HG02623 (cell line): Measurements from ENCODE around the gene PITX1.

Source experiments
- ATAC-seq: cut with Tn5 transposase; IDR thresholded peaks from one replicate; pipeline ENCODE4 v1.9.1; 2021; ENCODE audit warnings: moderate library complexity; ENCODE audit not compliant: unreplicated experiment

The PITX1 gene

GRCh38 chr5:135042595-135042994, 8.6 kb upstream of the PITX1 start:
- no peak for ATAC-seq

DNA sequence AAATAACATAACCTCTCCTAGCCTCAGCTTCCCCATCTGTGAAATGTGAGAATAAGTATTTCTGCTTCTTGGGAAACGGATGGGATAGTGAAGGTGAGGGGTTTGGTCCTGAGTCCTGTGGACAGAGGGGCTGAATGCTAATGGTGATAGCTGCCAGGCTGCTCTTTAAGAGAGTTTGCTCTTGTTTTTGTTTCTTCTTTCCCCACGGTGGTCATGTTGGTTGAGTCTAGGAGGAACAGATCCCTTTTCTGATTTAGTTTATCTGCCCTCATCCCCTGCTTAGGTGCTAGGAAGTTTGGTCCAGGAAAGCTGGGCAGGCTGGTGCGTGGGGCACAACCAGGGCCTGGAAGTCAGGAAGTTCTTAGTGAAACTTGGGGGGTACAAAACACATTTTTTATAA, 7.7 kb upstream of the PITX1 start:
- no peak for ATAC-seq

DNA sequence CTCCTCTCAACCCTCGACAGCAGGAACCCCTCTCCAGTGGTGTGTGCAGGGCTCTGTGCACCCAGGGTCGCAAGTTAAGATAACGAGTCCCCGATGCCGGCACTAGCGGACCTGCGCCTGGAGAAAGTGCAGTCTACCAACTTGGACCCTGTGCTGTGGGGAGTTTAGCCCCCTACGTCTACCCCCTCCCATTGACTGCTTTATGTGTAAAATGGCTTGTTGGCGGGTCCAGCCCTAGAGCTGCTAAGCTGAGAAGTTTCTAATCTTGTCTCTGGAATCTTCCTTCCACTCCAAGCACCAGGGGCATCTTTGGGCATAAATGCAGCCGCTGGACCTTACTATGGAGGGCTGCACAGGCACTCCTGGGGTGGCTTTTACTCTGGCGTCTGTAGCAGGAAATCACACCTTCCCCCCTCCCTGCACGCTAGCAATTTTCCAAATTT, 7.1 kb upstream of the PITX1 start:
- no peak for ATAC-seq

DNA sequence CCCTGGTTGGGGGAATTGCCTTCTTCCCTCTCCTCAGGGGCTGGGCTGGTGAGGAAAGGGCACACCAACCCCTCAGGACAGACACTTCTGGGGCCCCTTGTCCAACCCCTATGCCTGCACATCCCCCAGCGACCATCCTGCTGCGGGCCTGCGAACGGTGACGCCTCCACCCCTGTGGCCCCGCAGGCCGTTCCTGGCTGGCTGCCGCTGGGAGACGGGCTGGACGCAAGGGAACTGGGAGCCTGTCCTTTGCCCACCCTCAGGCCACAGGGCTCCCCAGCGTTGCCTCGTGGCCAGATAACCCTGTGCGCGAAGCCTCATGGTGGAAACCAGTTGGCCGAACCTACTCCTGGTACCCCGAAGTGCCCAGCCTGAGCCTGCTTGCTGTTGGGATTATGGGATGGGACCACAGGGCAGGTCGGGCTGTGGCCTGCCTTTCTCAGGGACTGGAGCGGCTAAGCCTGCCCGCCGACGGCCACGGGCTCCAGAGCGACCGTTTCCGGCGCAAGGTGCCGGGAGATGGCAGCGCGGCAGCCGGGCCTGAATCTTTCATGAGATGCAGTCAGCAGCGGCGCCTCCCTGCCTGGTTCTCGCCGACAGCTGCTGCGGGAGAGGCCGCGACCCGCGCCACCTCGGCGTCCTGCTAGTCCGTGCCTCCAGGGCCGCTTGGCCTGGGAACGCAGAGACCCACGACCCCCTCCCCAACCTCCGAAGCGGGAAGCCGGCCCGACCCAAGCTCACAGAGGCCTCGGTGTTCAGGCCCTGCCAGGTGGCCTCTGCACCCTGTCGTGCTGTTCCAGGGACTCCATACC, 6.5 kb upstream of the PITX1 start:
- no peak for ATAC-seq

DNA sequence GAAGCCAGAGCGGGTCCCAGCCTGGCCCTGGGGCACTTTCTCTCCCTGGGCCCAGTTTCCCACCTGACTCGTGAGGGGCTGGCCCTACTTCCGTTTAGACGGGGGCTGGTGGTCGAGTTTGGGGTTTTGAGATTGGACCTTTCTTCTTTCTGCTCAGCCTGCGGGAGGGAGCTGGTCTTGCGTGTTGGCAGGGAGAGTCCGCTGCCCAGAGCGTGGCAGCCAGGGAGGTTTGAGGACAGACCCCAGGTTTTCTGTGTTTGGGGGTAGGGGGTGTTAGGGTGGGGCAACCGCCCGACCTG, 6.0 kb upstream of the PITX1 start:
- ATAC-seq = no peak

GRCh38 chr5:135039271-135040033, 5.4 kb upstream of the PITX1 start:
- no peak for ATAC-seq

DNA sequence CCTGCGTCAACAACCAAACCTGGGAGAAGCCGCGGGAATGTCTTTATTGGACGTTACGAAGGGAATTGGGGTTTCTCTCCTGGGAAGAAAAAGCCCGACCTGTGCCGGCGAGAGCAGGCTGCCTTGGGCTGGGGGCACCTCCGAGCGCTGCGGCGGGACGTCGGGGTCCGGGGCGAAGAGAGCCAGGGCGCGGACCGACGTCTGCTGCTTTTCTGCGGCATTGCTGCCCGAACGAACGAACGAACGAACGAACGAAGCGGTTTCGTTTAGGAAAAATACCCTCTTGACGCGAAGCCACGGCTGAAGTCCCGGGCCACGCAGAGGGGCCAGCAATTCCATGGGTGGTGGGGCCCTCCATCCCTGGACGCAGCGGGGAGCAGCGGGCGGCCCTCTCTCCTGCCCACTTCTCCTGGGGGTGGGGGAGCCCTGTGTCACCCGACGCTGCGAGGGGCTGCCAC, 4.8 kb upstream of the PITX1 start:
- no peak for ATAC-seq

DNA sequence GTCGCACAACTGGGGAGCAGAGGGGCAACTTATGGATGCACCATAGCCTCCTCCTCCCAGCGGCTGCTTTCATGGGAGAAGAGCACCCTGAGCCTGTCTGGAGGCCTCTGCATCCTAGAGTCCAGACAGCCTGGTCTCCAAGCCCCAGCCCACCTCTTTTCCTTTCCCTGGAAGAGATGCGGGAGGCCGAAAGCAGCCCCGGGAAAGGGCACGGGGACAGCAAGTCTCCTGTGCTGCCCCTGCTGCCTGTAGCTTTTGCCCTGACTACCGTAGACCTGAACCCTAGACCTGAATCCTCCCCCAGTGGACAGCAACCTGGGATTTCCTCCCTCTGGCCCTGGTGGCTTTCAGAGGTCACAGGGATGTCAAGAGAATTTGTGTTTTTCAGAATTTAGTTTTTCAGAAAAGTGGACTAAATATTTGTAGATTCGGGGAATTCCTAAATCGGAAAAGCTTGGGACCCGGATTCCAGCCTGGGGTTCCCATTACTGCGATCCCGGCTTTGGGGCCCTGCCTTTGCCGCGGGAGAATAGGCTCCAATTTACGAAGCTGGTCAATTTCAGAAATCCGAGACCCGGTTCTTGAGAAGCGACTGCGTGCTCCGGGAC, 4.3 kb upstream of the PITX1 start:
- ATAC-seq = no peak

DNA sequence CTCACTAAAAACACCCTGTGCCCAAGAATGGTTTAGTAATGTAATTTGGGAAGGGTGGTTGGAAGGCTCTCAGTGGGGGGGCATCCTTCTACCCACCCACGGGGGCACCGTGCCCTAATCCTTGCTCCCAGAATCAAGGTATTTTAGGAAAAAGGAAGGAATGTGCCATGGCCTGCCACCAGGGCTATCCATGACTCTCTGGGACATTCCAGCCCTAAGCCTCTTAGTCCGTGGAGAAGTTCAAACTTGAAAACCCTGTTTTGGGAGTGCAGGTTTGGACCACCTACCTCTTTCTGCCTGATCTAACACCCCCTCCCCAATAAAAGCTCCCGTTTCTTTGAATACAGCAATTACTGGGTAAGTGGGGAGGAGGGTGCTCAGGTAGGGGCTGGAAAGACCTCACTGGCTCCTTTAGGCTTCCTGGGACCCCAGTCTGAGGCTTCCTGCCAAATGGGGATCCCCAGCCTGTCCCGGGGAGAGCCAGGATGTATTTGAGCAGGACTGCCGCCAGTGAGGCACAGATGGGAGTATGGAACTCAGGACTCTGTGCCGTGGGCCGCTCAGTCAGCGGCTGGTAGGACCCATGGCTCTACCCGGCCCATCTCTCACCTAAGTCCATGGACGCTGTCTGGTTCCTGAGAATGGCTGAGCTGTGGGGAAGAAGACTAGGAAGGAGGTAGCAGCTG, 3.6 kb upstream of the PITX1 start:
- no peak for ATAC-seq

GRCh38 chr5:135036405-135036804, 2.4 kb upstream of the PITX1 start:
- ATAC-seq = no peak

DNA sequence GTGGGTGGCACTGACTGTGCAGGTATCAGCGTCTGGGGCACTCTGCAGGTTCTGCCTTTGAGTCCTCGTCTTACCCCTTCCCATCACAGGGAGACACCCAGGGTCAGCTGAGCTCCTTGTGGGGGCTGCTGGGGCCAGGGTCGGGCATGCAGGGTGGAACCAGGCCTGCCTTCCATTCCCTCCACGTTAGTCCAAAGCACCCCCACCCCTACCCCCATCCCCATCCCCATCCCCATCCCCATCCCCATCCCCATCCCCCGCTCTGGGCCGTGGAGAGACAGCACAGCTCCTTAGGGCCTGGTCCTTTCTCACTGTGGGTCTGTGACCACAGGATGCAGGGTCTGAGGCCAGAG, 1.6 kb upstream of the PITX1 start:
- ATAC-seq = no peak

- no peak for ATAC-seq
Observed at GRCh38 chr5:135034963-135035677, 1.1 kb upstream of the PITX1 start.

DNA sequence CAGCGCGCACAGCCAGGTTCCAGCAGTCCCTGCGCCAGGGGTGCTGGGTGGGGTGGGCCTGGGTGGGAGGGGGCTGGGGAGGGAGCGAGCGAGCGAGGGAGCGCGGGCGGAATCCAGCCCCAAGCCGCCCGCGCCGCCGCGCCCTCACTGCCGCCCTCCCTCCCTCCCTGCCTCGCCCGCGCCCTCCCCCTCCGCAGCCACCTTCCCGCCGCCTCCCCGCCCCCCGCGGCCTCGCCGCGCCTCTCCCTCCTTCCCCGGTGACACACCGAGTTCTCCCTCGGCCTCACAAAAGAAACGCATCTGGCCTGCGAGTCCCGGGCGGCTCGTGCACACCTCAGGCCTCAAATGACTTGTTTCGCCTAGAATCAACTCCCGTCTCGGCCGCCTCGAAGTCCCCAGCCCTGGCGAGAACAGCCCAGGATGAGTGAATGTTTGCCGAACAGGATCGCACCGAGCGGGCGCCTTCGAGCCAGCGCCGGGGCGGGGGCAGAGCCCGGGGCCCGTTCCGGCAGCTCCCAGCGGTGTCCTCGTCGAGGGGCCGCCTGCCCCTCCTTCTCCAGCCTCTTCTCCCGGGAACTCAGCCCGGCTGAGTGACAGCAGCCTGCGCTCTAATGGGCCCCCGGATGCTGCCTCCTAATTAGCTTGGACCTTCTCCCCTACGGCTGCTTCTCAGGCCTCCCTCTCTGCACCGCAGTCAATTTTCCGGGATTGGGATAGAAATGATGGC, 371 bp upstream of the PITX1 start:
- no peak for ATAC-seq

GRCh38 chr5:135032999-135033861, 798 bp downstream of the PITX1 start:
- ATAC-seq = no peak

- ATAC-seq = no peak
Observed at GRCh38 chr5:135032695-135032998, 1.4 kb downstream of the PITX1 start.

GRCh38 chr5:135031813-135032694, 2.0 kb downstream of the PITX1 start:
- no peak for ATAC-seq

DNA sequence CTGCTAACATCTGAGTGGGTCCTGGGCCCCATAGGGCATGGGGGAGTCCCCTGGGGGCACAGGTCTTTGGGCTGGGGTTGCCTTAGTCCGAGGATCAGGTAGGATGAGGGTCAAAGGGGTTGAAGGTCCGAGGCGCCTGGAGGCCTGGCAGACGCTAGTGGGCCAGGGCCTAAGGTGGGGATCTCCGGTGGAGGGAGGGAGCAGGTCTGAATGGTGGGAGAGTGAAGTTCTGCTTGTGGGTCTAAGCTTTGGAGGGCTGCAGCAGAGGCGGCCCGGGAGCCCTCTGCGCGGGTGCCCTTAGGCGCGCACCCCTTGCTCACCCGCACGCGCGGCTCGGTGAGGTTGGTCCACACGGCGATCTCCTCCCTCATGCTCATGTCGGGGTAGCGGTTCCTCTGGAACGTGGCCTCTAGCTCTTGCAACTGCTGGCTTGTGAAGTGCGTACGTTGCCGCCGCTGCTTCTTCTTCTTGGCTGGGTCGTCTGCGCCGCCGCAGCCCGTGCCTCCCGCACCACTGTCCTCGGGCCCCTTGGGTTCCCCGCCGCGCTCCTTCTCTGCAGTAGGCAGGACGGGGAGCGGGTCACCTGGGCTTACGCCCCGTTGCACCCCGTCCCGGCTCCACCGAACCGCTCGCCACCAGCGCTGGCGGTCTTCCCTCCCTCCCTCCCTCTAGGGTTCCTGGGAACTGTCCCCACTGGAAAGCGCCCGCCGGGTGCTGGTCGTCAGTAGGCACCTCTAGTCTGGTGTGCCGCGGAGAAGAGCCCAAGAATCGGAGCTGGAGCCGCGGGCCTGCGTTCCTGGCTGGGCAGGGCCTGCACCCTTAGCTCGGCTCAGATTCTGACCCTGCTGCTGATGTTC, 2.8 kb downstream of the PITX1 start:
- no peak for ATAC-seq
